ACHN (cell line): ENCODE data around the gene BYSL.

Experiments used
- DNase-seq: peaks from one replicate; pipeline ENCODE4 v3.0.0-alpha.2; 2015
- in situ Hi-C: cut with HindIII; loops from 2 replicates; pipeline ENCODE4 v1.10.0; 2017; ENCODE audit warnings: low sequenced_read_pairs, low pct_ligation_motif_present, low pct_unique_long_range_greater_than_20kb

BYSL gene

GRCh38 chr6:41909727-41910126 is 11.6 kb upstream of the BYSL start:
- DNase-seq = no peak
- in situ Hi-C loops = no loop called here

- in situ Hi-C loops = no loop called here
- no peak for DNase-seq
Observed at GRCh38 chr6:41914343-41914742, 7.0 kb upstream of the BYSL start.

- in situ Hi-C loops = no loop called here
- DNase-seq = peak; percentile 9
Observed at GRCh38 chr6:41914869-41915530, 6.3 kb upstream of the BYSL start.

GRCh38 chr6:41917528-41917927 is 3.8 kb upstream of the BYSL start:
- in situ Hi-C loops = no loop called here

GRCh38 chr6:41921712-41921998 is 356 bp downstream of the BYSL start:
- in situ Hi-C loops = no loop called here
- no peak for DNase-seq

More at GRCh38 chr6:41917528-41917927, 3.8 kb upstream of the BYSL start:
- peak; percentile 97 for DNase-seq

- no peak for DNase-seq
Observed at GRCh38 chr6:41922154-41922553, 855 bp downstream of the BYSL start.

GRCh38 chr6:41927253-41927652 is 6.0 kb downstream of the BYSL start:
- in situ Hi-C loops = no loop called here
- DNase-seq = no peak

More at GRCh38 chr6:41922154-41922553, 855 bp downstream of the BYSL start:
- in situ Hi-C loops = no loop called here

GRCh38 chr6:41929924-41930323 is 8.6 kb downstream of the BYSL start:
- in situ Hi-C loops = no loop called here
- no peak for DNase-seq

- in situ Hi-C loops = no loop called here
Observed at GRCh38 chr6:41931792-41932191, 10.5 kb downstream of the BYSL start.

GRCh38 chr6:41932378-41932777 is 11.1 kb downstream of the BYSL start:
- in situ Hi-C loops = no loop called here
- no peak for DNase-seq

More at GRCh38 chr6:41931792-41932191, 10.5 kb downstream of the BYSL start:
- no peak for DNase-seq

- in situ Hi-C loops = no loop called here
Observed at GRCh38 chr6:41934278-41935192, 13.2 kb downstream of the BYSL start.

GRCh38 chr6:41935193-41935574 is 13.9 kb downstream of the BYSL start:
- in situ Hi-C loops = no loop called here
- DNase-seq = no peak

More at GRCh38 chr6:41934278-41935192, 13.2 kb downstream of the BYSL start:
- DNase-seq = no peak

- in situ Hi-C loops = no loop called here
Observed at GRCh38 chr6:41935685-41936072, 14.4 kb downstream of the BYSL start.

GRCh38 chr6:41936073-41936837 is 15.0 kb downstream of the BYSL start:
- DNase-seq = peak; percentile 88
- in situ Hi-C loops = no loop called here

More at GRCh38 chr6:41935685-41936072, 14.4 kb downstream of the BYSL start:
- no peak for DNase-seq

GRCh38 chr6:41937472-41937860 is 16.2 kb downstream of the BYSL start:
- DNase-seq = no peak
- in situ Hi-C loops = no loop called here

- in situ Hi-C loops = no loop called here
- no peak for DNase-seq
Observed at GRCh38 chr6:41937861-41938574, 16.7 kb downstream of the BYSL start.

GRCh38 chr6:41938590-41939175 is 17.4 kb downstream of the BYSL start:
- no peak for DNase-seq
- in situ Hi-C loops = no loop called here

GRCh38 chr6:41939176-41939847 is 18.0 kb downstream of the BYSL start:
- no peak for DNase-seq
- in situ Hi-C loops = no loop called here
